H1 (cell line): ENCODE results near the gene GPR176.

Experiments used
- BRCA1 ChIP-seq: IDR thresholded peaks from 2 replicates; pipeline ENCODE4 v1.6.1; 2012; ENCODE audit warnings: low read depth, low read length, improper control_type of control experiment
- POLR2A ChIP-seq, 2 experiments: IDR thresholded peaks; 1 replicate in 1 of 2; 2 replicates in 1 of 2; pipeline ENCODE4 v1.6.1; 2011; ENCODE audit warnings: low read depth in 2 of 2, low read length in 2 of 2, mild to moderate bottlenecking in 2 of 2; ENCODE audit errors: control extremely low read depth in 1 of 2
- TAF7 ChIP-seq: optimal IDR thresholded peaks from 2 replicates; pipeline ENCODE3; 2011; ENCODE audit warnings: low read depth, mild to moderate bottlenecking, inconsistent platforms, low read length, moderate library complexity, borderline replicate concordance

GRCh38 chr15:39856357-39856756 is 63.7 kb downstream of the GPR176 start:
- TF ChIP-seq BRCA1: no peak
- TF ChIP-seq TAF7: no peak
- TF ChIP-seq POLR2A (IDR thresholded peaks at IDR 0.05; ENCODE audit: control extremely low read depth in 1 of 2, low read depth in 2 of 2, low read length in 2 of 2): no peak
